ENCODE data around the gene ARFRP1. TPM values are rescaled to one million over a fixed set of nuclear protein-coding genes. Genes with fewer than 3 reads are reported as not detected.

The ARFRP1 gene
- total RNA-seq, 1 experiment from 2014 or later = 42.7 TPM

DNA sequence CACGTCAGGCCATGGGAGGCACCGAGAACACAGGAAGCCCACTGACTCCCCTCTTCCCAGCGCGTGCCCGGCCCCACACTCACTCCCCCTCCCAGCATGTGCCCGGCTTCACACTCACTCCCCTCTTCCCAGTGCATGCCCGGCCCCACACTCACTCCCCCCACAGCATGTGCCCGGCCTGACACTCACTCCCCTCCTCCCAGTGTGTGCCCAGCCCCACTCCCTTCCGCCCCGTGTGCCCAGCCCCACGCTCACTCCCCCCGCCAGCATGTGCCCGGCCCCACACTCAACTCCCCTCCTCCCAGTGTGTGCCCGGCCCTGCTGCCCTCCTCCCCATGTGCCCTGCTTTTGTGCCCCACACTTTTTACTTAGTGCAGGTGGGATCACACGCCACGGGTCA, 39.9 kb downstream of the ARFRP1 start:
- H2AFZ ChIP-seq (ENCODE audit: low read length) = no peak overlapping the region
- H2BK20ac ChIP-seq (ENCODE audit: low read depth, low read length, poor library complexity, severe bottlenecking) = no peak overlapping the region
- no peaks in the 10 kb centered on the region for H3K9me3 ChIP-seq (ENCODE audit: control insufficient read depth, low read depth, low read length)
- H3K18ac ChIP-seq (ENCODE audit: insufficient read length, low read depth, low read length) = no peak overlapping the region
- H3K27ac Mint-ChIP-seq = no peak overlapping the region
- H3K56ac ChIP-seq (ENCODE audit: insufficient read length, low read depth, low read length) = no peak overlapping the region
- no peaks in the 10 kb centered on the region for H3K9me3 Mint-ChIP-seq
- H3K4me2 ChIP-seq (ENCODE audit: insufficient read depth, insufficient read length, low read length) = no peak overlapping the region
- H3K79me2 ChIP-seq (ENCODE audit: insufficient read depth, low read length) = no peaks in the 10 kb centered on the region
- no peak overlapping the region for H3K9ac ChIP-seq (ENCODE audit: extremely low read depth, insufficient read length, low read length)
- no peaks in the 10 kb centered on the region for H3K27me3 ChIP-seq (ENCODE audit: insufficient read depth, low read length)
- no peak for DNase-seq
- no peak overlapping the region for H4K8ac ChIP-seq (replicated peaks; ENCODE audit: insufficient read length, low read depth, low read length)
- no peak overlapping the region for H2BK15ac ChIP-seq (ENCODE audit: low read depth, low read length)
- H4K91ac ChIP-seq (ENCODE audit: insufficient read length, low read depth, low read length) = no peak overlapping the region
- peaks cover 25 to 45% (median 44%) of the 10 kb centered on the region in 3 experiments for H3K36me3 Mint-ChIP-seq (ENCODE audit: insufficient read depth in 1 of 3, low read depth in 3 of 3)
- H4K5ac ChIP-seq (ENCODE audit: insufficient read length, low read depth, low read length) = no peak overlapping the region
- H2BK5ac ChIP-seq (ENCODE audit: insufficient read length, low read length) = no peak overlapping the region
- H3K4me1 ChIP-seq (ENCODE audit: insufficient read depth, low read length) = no peaks in the 10 kb centered on the region
- H3K79me1 ChIP-seq (ENCODE audit: insufficient read depth, low read depth, low read length, poor library complexity, severe bottlenecking) = no peaks in the 10 kb centered on the region
- H3K14ac ChIP-seq (ENCODE audit: insufficient read depth, low read length) = no peak overlapping the region
- no peak overlapping the region for H3K27ac ChIP-seq (ENCODE audit: insufficient read length, low read depth, low read length)
- no peak overlapping the region for H3K4ac ChIP-seq (ENCODE audit: low read depth, low read length)
- no peak overlapping the region for H3K23ac ChIP-seq (ENCODE audit: insufficient read length, low read depth, low read length)
- H2BK12ac ChIP-seq (ENCODE audit: insufficient read length, low read depth, low read length) = no peak overlapping the region
- no peaks in the 10 kb centered on the region for H3K27me3 Mint-ChIP-seq (ENCODE audit: low read depth)
- no peak overlapping the region for H3K4me3 Mint-ChIP-seq
- WGBS (ENCODE audit: extremely low coverage, insufficient read length, low lambda C conversion rate) = no CpG with 5 or more reads among the region's 16 CpGs
- no peak overlapping the region for H2BK120ac ChIP-seq (ENCODE audit: low read depth, low read length, poor library complexity, severe bottlenecking)
- H4K20me1 ChIP-seq (ENCODE audit: control insufficient read depth, insufficient read depth, insufficient read length) = no peaks in the 10 kb centered on the region
- no peak for TF ChIP-seq CTCF (conservative IDR thresholded peaks at IDR 0.05)
- no peak overlapping the region for H3T11ph ChIP-seq (ENCODE audit: low read length)
- H3K23me2 ChIP-seq (ENCODE audit: insufficient read length, low read depth, low read length, poor library complexity, severe bottlenecking) = no peaks in the 10 kb centered on the region
- peaks cover 0 to 4% of the 10 kb centered on the region in 2 experiments; a peak in 1 of 4 replicates for H3K4me1 Mint-ChIP-seq
- H2AK5ac ChIP-seq (ENCODE audit: insufficient read length, low read length) = no peak overlapping the region
